ENCODE data around the gene SDK2. TPM values are rescaled to one million over a fixed set of nuclear protein-coding genes. Genes with fewer than 3 reads are reported as not detected.

SDK2 gene
- total and polyA plus RNA-seq, 9 of the 15 experiments (the other 6 are each of a cell fraction or from before 2014, with no cell fraction given) = 0.04 TPM; not detected in 8

- no peak for TF ChIP-seq TFE3 (CRISPR knock-in tag; IDR thresholded peaks at IDR 0.05)
- TF ChIP-seq THAP7 (CRISPR knock-in tag; IDR thresholded peaks at IDR 0.05) = no peak
- no peak for TF ChIP-seq RAD21 (CRISPR knock-in tag; conservative IDR thresholded peaks at IDR 0.05 in 1 of 2, IDR thresholded peaks at IDR 0.05 in 1 of 2)
- peak; percentile 63 for TF ChIP-seq JUND (IDR thresholded peaks at IDR 0.05; ENCODE audit: borderline replicate concordance, low read depth, low read length)
- 0 out of 3 replicates have a peak, but pooled peaks have one; percentile 22 for TF ChIP-seq JUND (tag; IDR thresholded peaks at IDR 0.05; ENCODE audit: borderline replicate concordance, low read depth, low read length)
- no peak for TF ChIP-seq ZNF668 (CRISPR knock-in tag; IDR thresholded peaks at IDR 0.05)
- peak; percentile 41; the same call in 1 of the 2 replicates for TF ChIP-seq FOSL1 (tag; conservative IDR thresholded peaks at IDR 0.05)
- no peak for TF ChIP-seq CEBPB (tag; IDR thresholded peaks at IDR 0.05)
Measured at GRCh38 chr17:73393962-73394361, 250.3 kb downstream of the SDK2 start (continued).

GRCh38 chr17:73393381-73393780 lies 250.9 kb downstream of the SDK2 start:
- 1% methylated on average over 12 of the region's 14 CpGs for WGBS (ENCODE audit: insufficient coverage, low coverage, missing lambda C conversion rate)
- no peak overlapping the region for H3K4me3 ChIP-seq
- H3K4me2 ChIP-seq (ENCODE audit: insufficient read depth, low read length) = no peak overlapping the region
- H3K4me1 ChIP-seq (replicated peaks in 1 of 2; ENCODE audit: control insufficient read depth in 2 of 2, insufficient read depth in 2 of 2, low read length in 2 of 2) = no peaks in the 10 kb centered on the region
- H3K27me3 ChIP-seq (ENCODE audit: control insufficient read depth in 2 of 2, insufficient read depth in 2 of 2, low read length in 2 of 2) = peaks cover 31 to 81% of the 10 kb centered on the region in 2 experiments; a peak in 4 of 5 replicates
- DNase-seq (ENCODE audit: extremely low read depth in 1 of 4, low spot score in 3 of 4) (no peak), ATAC-seq (no peak), FAIRE-seq (no peak)
- intact Hi-C loops (cut with micrococcal nuclease) = no loop called here
- no peaks in the 10 kb centered on the region for H3K79me2 ChIP-seq (ENCODE audit: control insufficient read depth, insufficient read depth, low read length)
- H3K9me1 ChIP-seq (ENCODE audit: control insufficient read depth, insufficient read depth, low read length) = no peaks in the 10 kb centered on the region
- CTCF ChIA-PET (ENCODE audit: low intra/inter-chr PET ratio) = no interaction called here
- BruUV-seq (replicated peaks) = no TSS peak
- no peaks in the 10 kb centered on the region for H3K36me3 ChIP-seq (ENCODE audit: control insufficient read depth, insufficient read depth, low read length)
- POLR2A ChIA-PET = interaction anchor here (0.7 kb wide), 1 partner anchor 15 kb away, joined by 3 read pairs; no protein-coding TSS in a partner anchor
- H3K9me3 ChIP-seq (replicated peaks; ENCODE audit: control insufficient read depth, insufficient read depth, low read depth, low read length) = no peaks in the 10 kb centered on the region
- H4K20me1 ChIP-seq (replicated peaks; ENCODE audit: control insufficient read depth, insufficient read depth, low read length) = peaks cover 18% of the 10 kb centered on the region; the same call in 1 of the 2 replicates
- H3K9ac ChIP-seq (ENCODE audit: insufficient read depth in 1 of 2, low read depth in 2 of 2, low read length in 2 of 2) = no peak overlapping the region
- in situ Hi-C loops (cut with MboI) = no loop called here
- H2AFZ ChIP-seq (ENCODE audit: low read depth, low read length) = no peak overlapping the region
- no peak overlapping the region for H3K27ac ChIP-seq (ENCODE audit: extremely low read depth, low read depth, low read length)
- TF ChIP-seq ZNF217 (CRISPR knock-in tag; IDR thresholded peaks at IDR 0.05) = no peak
- no peak for TF ChIP-seq ZNF395 (CRISPR knock-in tag; IDR thresholded peaks at IDR 0.05)
- TF ChIP-seq ZNF282 (CRISPR knock-in tag; IDR thresholded peaks at IDR 0.05) = no peak
- TF ChIP-seq NELFE (IDR thresholded peaks at IDR 0.05; ENCODE audit: insufficient read depth, insufficient read length) = no peak
- no peak for TF ChIP-seq TSC22D4 (tag; IDR thresholded peaks at IDR 0.05)
- no peak for TF ChIP-seq SRSF9 (IDR thresholded peaks at IDR 0.05; ENCODE audit: borderline replicate concordance, low read depth, low read length)
- no peak for TF ChIP-seq RFX5 (IDR thresholded peaks at IDR 0.05; ENCODE audit: low read depth, low read length)
- no peak for TF ChIP-seq E2F3 (CRISPR knock-in tag; IDR thresholded peaks at IDR 0.05)
- TF ChIP-seq DACH1 (IDR thresholded peaks at IDR 0.05; ENCODE audit: partially characterized antibody) = no peak
- TF ChIP-seq NFATC3 (IDR thresholded peaks at IDR 0.05) = no peak
- no peak for TF ChIP-seq PHTF2 (CRISPR knock-in tag; IDR thresholded peaks at IDR 0.05)
- no peak for TF ChIP-seq ZNF586 (CRISPR knock-in tag; conservative IDR thresholded peaks at IDR 0.05)
- no peak for TF ChIP-seq RAD51 (IDR thresholded peaks at IDR 0.05; ENCODE audit: borderline replicate concordance, low read depth)

All from K562 (cell line).